Trophoblast cell (in vitro differentiated cells and primary cell): ENCODE data around the gene BBC3.

Experiments
- DNase-seq, 2 donors: peaks; one replicate each; pipeline ENCODE4 v3.0.0-alpha.2; 2016
- H2AFZ ChIP-seq: 2 replicates; pipeline ENCODE4 v1.6.1; 2013; ENCODE audit warnings: low read length, moderate library complexity, mild to moderate bottlenecking; ENCODE audit not compliant: insufficient read depth, poor library complexity
- H2AK5ac ChIP-seq: 2 replicates; pipeline ENCODE4 v1.6.1; 2013; ENCODE audit warnings: mild to moderate bottlenecking, low read length
- H2BK120ac ChIP-seq: 2 replicates; pipeline ENCODE4 v1.6.1; 2013; ENCODE audit warnings: low read length, mild to moderate bottlenecking, moderate library complexity; ENCODE audit not compliant: insufficient read depth, poor library complexity
- H2BK12ac ChIP-seq: 2 replicates; pipeline ENCODE4 v1.6.1; 2013; ENCODE audit warnings: mild to moderate bottlenecking, low read length, moderate library complexity
- H2BK5ac ChIP-seq: 2 replicates; pipeline ENCODE4 v1.6.1; 2013; ENCODE audit warnings: low read length, low read depth, moderate library complexity, mild to moderate bottlenecking; ENCODE audit not compliant: poor library complexity
- H3K14ac ChIP-seq: 2 replicates; pipeline ENCODE4 v1.6.1; 2013; ENCODE audit warnings: mild to moderate bottlenecking, low read length
- H3K18ac ChIP-seq: 2 replicates; pipeline ENCODE4 v1.6.1; 2013; ENCODE audit warnings: mild to moderate bottlenecking, low read length
- H3K23ac ChIP-seq: 2 replicates; pipeline ENCODE4 v1.6.1; 2013; ENCODE audit warnings: low read length
- H3K27ac ChIP-seq: 2 replicates; pipeline ENCODE4 v1.5.1; 2013; ENCODE audit warnings: low read depth, mild to moderate bottlenecking, inconsistent platforms, low read length, moderate library complexity
- H3K27me3 ChIP-seq: 2 replicates; pipeline ENCODE4 v1.6.1; 2013; ENCODE audit warnings: inconsistent platforms, mild to moderate bottlenecking, low read length, moderate library complexity; ENCODE audit not compliant: insufficient read depth
- H3K36me3 ChIP-seq, 2 experiments: 1 replicate in 1 of 2; 2 replicates in 1 of 2; pipeline ENCODE4 v1.6.1; 2013; ENCODE audit warnings: low read length in 2 of 2, mild to moderate bottlenecking in 2 of 2, moderate library complexity in 1 of 2; ENCODE audit not compliant: insufficient read depth in 2 of 2, control insufficient read depth in 1 of 2
- H3K4ac ChIP-seq: 2 replicates; pipeline ENCODE4 v1.6.1; 2013; ENCODE audit warnings: low read depth, mild to moderate bottlenecking, low read length, moderate library complexity
- H3K4me1 ChIP-seq, 2 experiments: 1 replicate in 1 of 2; 2 replicates in 1 of 2; pipeline ENCODE4 v1.6.1; 2013; ENCODE audit warnings: low read length in 2 of 2, mild to moderate bottlenecking in 2 of 2, moderate library complexity in 1 of 2; ENCODE audit not compliant: insufficient read depth in 2 of 2, control insufficient read depth in 1 of 2
- H3K4me2 ChIP-seq: 2 replicates; pipeline ENCODE4 v1.6.1; 2013; ENCODE audit warnings: inconsistent platforms, mild to moderate bottlenecking, low read length, moderate library complexity
- H3K4me3 ChIP-seq: 2 replicates; pipeline ENCODE4 v1.5.1; 2013; ENCODE audit warnings: mild to moderate bottlenecking, low read depth, low read length, inconsistent platforms
- H3K79me1 ChIP-seq: one replicate; pipeline ENCODE4 v1.6.1; 2013; ENCODE audit warnings: low read length
- H3K79me2 ChIP-seq: 2 replicates; pipeline ENCODE4 v1.6.1; 2013; ENCODE audit warnings: low read length, mild to moderate bottlenecking; ENCODE audit not compliant: control insufficient read depth, insufficient read depth, poor library complexity
- H3K9ac ChIP-seq: 2 replicates; pipeline ENCODE4 v1.6.1; 2013; ENCODE audit warnings: mild to moderate bottlenecking, low read length
- H3K9me3 ChIP-seq: 2 replicates; pipeline ENCODE4 v1.6.1; 2013; ENCODE audit warnings: low read depth, mild to moderate bottlenecking, control low read depth, inconsistent platforms, low read length; ENCODE audit not compliant: insufficient read depth
- H4K12ac ChIP-seq: 2 replicates; pipeline ENCODE4 v1.6.1; 2013; ENCODE audit warnings: low read depth, mild to moderate bottlenecking, low read length, moderate library complexity
- H4K8ac ChIP-seq: 2 replicates; pipeline ENCODE4 v1.6.1; 2013; ENCODE audit warnings: low read depth, mild to moderate bottlenecking, low read length, moderate library complexity
- H4K91ac ChIP-seq: one replicate; pipeline ENCODE4 v1.6.1; 2013; ENCODE audit warnings: low read depth, mild to moderate bottlenecking, low read length, moderate library complexity
- WGBS: extraction: QIAGEN DNeasy Blood & Tissue Kit; methylation state at CpG from one replicate; pipeline ENCODE4 v1.1.7; 2013; ENCODE audit warnings: missing lambda C conversion rate; ENCODE audit not compliant: insufficient read length, insufficient coverage; ENCODE audit errors: extremely low coverage; 5-methylcytosine and 5-hydroxymethylcytosine counted together

The BBC3 gene

GRCh38 chr19:47190167-47190727, 40.8 kb downstream of the BBC3 start:
- Histone ChIP-seq H3K36me3 (peaks cover 17 to 23% of the 10 kb centered on the region in 2 experiments), H3K4me3 (no peak overlapping the region), H3K4me1 (peaks cover 25 to 29% of the 10 kb centered on the region in 2 experiments), H3K23ac (no peak overlapping the region), H3K79me2 (no peaks in the 10 kb centered on the region), H2BK120ac (no peak overlapping the region), H3K14ac (no peak overlapping the region), H4K8ac (no peak overlapping the region), H3K27ac (peak overlapping the region; percentile 80), H3K9ac (no peak overlapping the region), H3K4ac (no peak overlapping the region), H2BK5ac (peak overlapping the region; percentile 11), H2AK5ac (no peak overlapping the region), H3K79me1 (peaks cover 16% of the 10 kb centered on the region), H3K27me3 (no peaks in the 10 kb centered on the region), H3K4me2 (no peak overlapping the region), H3K9me3 (no peaks in the 10 kb centered on the region), H4K12ac (no peak overlapping the region), H3K18ac (no peak overlapping the region), H4K91ac (no peak overlapping the region), H2AFZ (no peak overlapping the region), H2BK12ac (no peak overlapping the region)
- DNase-seq, result no peak
- WGBS, result no CpG with 5 or more reads among the region's 12 CpGs

- Histone ChIP-seq H2BK120ac (peak overlapping the region; percentile 19), H3K4me3 (no peak overlapping the region), H2AFZ (no peak overlapping the region), H3K79me2 (no peaks in the 10 kb centered on the region), H3K9ac (no peak overlapping the region), H3K18ac (peak overlapping the region; percentile 2), H3K4me1 (peaks cover 25 to 29% of the 10 kb centered on the region in 2 experiments), H2AK5ac (peak overlapping the region; percentile 50), H3K4ac (no peak overlapping the region), H3K9me3 (peaks cover 1% of the 10 kb centered on the region), H3K4me2 (no peak overlapping the region), H4K12ac (no peak overlapping the region), H3K36me3 (peaks cover 19 to 21% of the 10 kb centered on the region in 2 experiments), H2BK12ac (peak overlapping the region; percentile 33), H3K14ac (peak overlapping the region; percentile 5), H4K8ac (peak overlapping the region; percentile 2), H3K27ac (peak overlapping the region; percentile 19), H4K91ac (peak overlapping the region; percentile 61), H3K79me1 (peaks cover 16% of the 10 kb centered on the region), H3K27me3 (no peaks in the 10 kb centered on the region), H2BK5ac (peak overlapping the region; percentile 4), H3K23ac (no peak overlapping the region)
- WGBS, result no CpG with 5 or more reads among the region's 5 CpGs
- DNase-seq, result no peak
Observed at GRCh38 chr19:47188507-47189033, 42.4 kb downstream of the BBC3 start.

GRCh38 chr19:47187797-47188196, 43.2 kb downstream of the BBC3 start:
- DNase-seq, result no peak
- Histone ChIP-seq H3K9ac (no peak overlapping the region), H3K4me2 (no peak overlapping the region), H3K27me3 (no peaks in the 10 kb centered on the region), H3K27ac (peak overlapping the region; percentile 87), H2BK120ac (peak overlapping the region; percentile 12), H3K14ac (peak overlapping the region; percentile 32), H2BK5ac (peak overlapping the region; percentile 46), H4K8ac (no peak overlapping the region), H3K79me2 (no peaks in the 10 kb centered on the region), H3K18ac (peak overlapping the region; percentile 33), H3K36me3 (peaks cover 25 to 28% of the 10 kb centered on the region in 2 experiments), H2AK5ac (no peak overlapping the region), H2AFZ (no peak overlapping the region), H4K12ac (no peak overlapping the region), H3K4me3 (no peak overlapping the region), H3K23ac (no peak overlapping the region), H4K91ac (peak overlapping the region; percentile 34), H2BK12ac (peak overlapping the region; percentile 39), H3K79me1 (peaks cover 16% of the 10 kb centered on the region), H3K4me1 (peaks cover 25 to 29% of the 10 kb centered on the region in 2 experiments), H3K4ac (no peak overlapping the region), H3K9me3 (peaks cover 1% of the 10 kb centered on the region)
- no CpG with 5 or more reads among the region's 6 CpGs for WGBS

GRCh38 chr19:47187335-47187655, 43.7 kb downstream of the BBC3 start:
- peak overlapping the region; percentile 75 for H4K91ac ChIP-seq
- H2AK5ac ChIP-seq, result no peak overlapping the region
- H2BK5ac ChIP-seq, result peak overlapping the region; percentile 75
- WGBS, result no CpG with 5 or more reads among the region's 2 CpGs
- peak overlapping the region; percentile 66 for H3K18ac ChIP-seq
- no peak overlapping the region for H2AFZ ChIP-seq
- peak overlapping the region; percentile 67 for H3K4ac ChIP-seq
- peak overlapping the region; percentile 87 for H3K27ac ChIP-seq
- H2BK12ac ChIP-seq, result no peak overlapping the region
- H4K12ac ChIP-seq, result peak overlapping the region; percentile 76
- H3K4me1 ChIP-seq, result peaks cover 25 to 29% of the 10 kb centered on the region in 2 experiments
- no peak overlapping the region for H3K4me3 ChIP-seq
- H3K36me3 ChIP-seq, result peaks cover 30 to 32% of the 10 kb centered on the region in 2 experiments
- peak overlapping the region; percentile 31 for H4K8ac ChIP-seq
- no peak overlapping the region for H3K4me2 ChIP-seq
- H3K14ac ChIP-seq, result no peak overlapping the region
- peaks cover 16% of the 10 kb centered on the region for H3K79me1 ChIP-seq
- H3K23ac ChIP-seq, result no peak overlapping the region
- no peak for DNase-seq
- H3K27me3 ChIP-seq, result no peaks in the 10 kb centered on the region
- H3K9ac ChIP-seq, result no peak overlapping the region
- H3K79me2 ChIP-seq, result no peaks in the 10 kb centered on the region
- H2BK120ac ChIP-seq, result no peak overlapping the region
- H3K9me3 ChIP-seq, result peaks cover 1% of the 10 kb centered on the region
